B cell (primary cell): Measurements from ENCODE around the gene OSBP2. TPM values are rescaled to one million over a fixed set of nuclear protein-coding genes. Genes with fewer than 3 reads are reported as not detected.

ENCODE experiments used
- ATAC-seq: fragments of 200-7000 bp; cut with Tn5 transposase; one replicate; pipeline ENCODE4 v1.10.0; 2021; ENCODE audit warnings: low read depth, mild to moderate bottlenecking, moderate number of reproducible peaks, moderate library complexity
- CTCF ChIA-PET: fragments of 350-600 bp; sonication (Branson Sonifier 250); formaldehyde crosslinking; loops from one replicate; lab custom pipeline; 2021; ENCODE audit warnings: antibody characterized with exemption, inconsistent platforms; lab: Charles Lee
- POLR2A ChIA-PET: fragments of 350-600 bp; sonication (Branson Sonifier 250); formaldehyde crosslinking; loops from one replicate; lab custom pipeline; 2021; ENCODE audit warnings: antibody characterized with exemption; lab: Charles Lee
- DNase-seq: peaks from one replicate; pipeline ENCODE4 v3.0.0; 2013
- H2AFZ ChIP-seq: 2 replicates; pipeline ENCODE4 v1.6.1; 2012; ENCODE audit warnings: mild to moderate bottlenecking, low read depth, low read length; ENCODE audit not compliant: insufficient read depth, poor library complexity, severe bottlenecking
- H3K27ac ChIP-seq, 2 donors: 1 replicate in 1 of 2; 2 replicates in 1 of 2; pipeline ENCODE4 v1.5.1; 2012 to 2013; ENCODE audit warnings: low read length in 2 of 2, mild to moderate bottlenecking in 2 of 2, moderate library complexity in 1 of 2
- H3K27me3 ChIP-seq, 4 experiments: fragments of 200-600 bp in 1 of 4; sonication (generic) in 1 of 4; replicated peaks in 1 of 4; 1 replicate in 2 of 4; 2 replicates in 2 of 4; pipeline versions ENCODE4 v1.6.1 to v1.7.0; 2013 to 2016; ENCODE audit warnings: low read length in 3 of 4, mild to moderate bottlenecking in 2 of 4, mixed read lengths in 1 of 4, moderate library complexity in 1 of 4; ENCODE audit not compliant: insufficient read depth in 4 of 4, control insufficient read depth in 3 of 4; ENCODE audit errors: control extremely low read depth in 1 of 4
- H3K36me3 ChIP-seq, 2 experiments: replicated peaks in 1 of 2; 1 replicate in 1 of 2; 2 replicates in 1 of 2; pipeline versions ENCODE4 v1.6.1 to v1.7.1; 2013; ENCODE audit warnings: low read length in 1 of 2; ENCODE audit not compliant: insufficient read depth in 2 of 2, control insufficient read depth in 1 of 2; ENCODE audit errors: control extremely low read depth in 1 of 2, extremely low read depth in 1 of 2
- H3K4me1 ChIP-seq, 2 donors: fragments of 200-600 bp in 1 of 2; sonication (generic) in 1 of 2; 1 replicate in 1 of 2; 2 replicates in 1 of 2; pipeline versions ENCODE4 v1.5.1 to v1.6.1; 2013 to 2017; ENCODE audit warnings: low read length in 2 of 2; ENCODE audit not compliant: control insufficient read depth in 2 of 2, insufficient read depth in 2 of 2
- H3K4me2 ChIP-seq: replicated peaks from 2 replicates; pipeline ENCODE3; 2012; ENCODE audit warnings: mild to moderate bottlenecking, low read depth, low read length; ENCODE audit not compliant: poor library complexity, severe bottlenecking
- H3K4me3 ChIP-seq, 5 experiments: fragments of 200-600 bp in 1 of 5; sonication (generic) in 1 of 5; 1 replicate in 3 of 5; 2 replicates in 2 of 5; pipeline versions ENCODE4 v1.5.1 to v1.7.0; 2011 to 2016; ENCODE audit warnings: low read length in 4 of 5, mild to moderate bottlenecking in 4 of 5, low read depth in 2 of 5, control low read depth in 1 of 5, moderate library complexity in 1 of 5; ENCODE audit not compliant: insufficient read depth in 1 of 5; ENCODE audit errors: control extremely low read depth in 1 of 5, extremely low read depth in 1 of 5
- H3K79me2 ChIP-seq: fragments of 200-600 bp; sonication (generic); one replicate; pipeline ENCODE4 v1.6.0; 2016; ENCODE audit warnings: low read length; ENCODE audit not compliant: control insufficient read depth, insufficient read depth
- H3K9ac ChIP-seq: fragments of 200-600 bp; sonication (generic); 2 replicates; pipeline ENCODE4 v1.6.1; 2017; ENCODE audit warnings: mild to moderate bottlenecking, low read length, moderate library complexity
- H3K9me3 ChIP-seq, 3 donors: one replicate each; pipeline versions ENCODE4 v1.6.1 to v1.7.1; 2013; ENCODE audit warnings: low read length in 2 of 3; ENCODE audit not compliant: control insufficient read depth in 2 of 3, insufficient read depth in 1 of 3; ENCODE audit errors: control extremely low read depth in 1 of 3
- H4K20me1 ChIP-seq: 2 replicates; pipeline ENCODE4 v1.6.0; 2012; ENCODE audit warnings: mild to moderate bottlenecking, low read length; ENCODE audit not compliant: insufficient read depth, control insufficient read depth, poor library complexity, severe bottlenecking
- H3K27ac Mint-ChIP-seq: one replicate; pipeline ENCODE4 v1.8.0; 2021; ENCODE audit warnings: mixed read lengths
- H3K27me3 Mint-ChIP-seq: one replicate; pipeline ENCODE4 v1.8.0; 2021; ENCODE audit warnings: mixed read lengths
- H3K4me1 Mint-ChIP-seq: one replicate; pipeline ENCODE4 v1.8.0; 2021; ENCODE audit warnings: mixed read lengths
- H3K4me3 Mint-ChIP-seq: one replicate; pipeline ENCODE4 v1.8.0; 2021; ENCODE audit warnings: mixed read lengths
- H3K9me3 Mint-ChIP-seq: one replicate; pipeline ENCODE4 v1.8.0; 2022; ENCODE audit warnings: mixed read lengths; ENCODE audit not compliant: insufficient read depth
- CTCF ChIP-seq: fragments of 200-600 bp; IDR thresholded peaks from one replicate; pipeline ENCODE4 v1.8.0; 2022; ENCODE audit warnings: antibody characterized with exemption, mild to moderate bottlenecking
- EZH2 ChIP-seq: IDR thresholded peaks from 2 replicates; pipeline ENCODE4 v1.6.1; 2012; ENCODE audit warnings: borderline replicate concordance, low read depth, mild to moderate bottlenecking, moderate library complexity, low read length; ENCODE audit not compliant: insufficient read depth, poor library complexity, severe bottlenecking
- WGBS: methylation state at CpG from one replicate; pipeline ENCODE4 v1.1.5; 2013; ENCODE audit warnings: missing lambda C conversion rate; ENCODE audit not compliant: insufficient coverage; 5-methylcytosine and 5-hydroxymethylcytosine counted together
- intact Hi-C: fragments of 100-400 bp; cut with micrococcal nuclease; formaldehyde crosslinking; loops from one replicate; pipeline ENCODE4 v1.10.0; 2022
- polyA plus RNA-seq: library from polyadenylated mRNA; depleted of rRNA; stranded (reverse); fragments of >200 nt; gene quantifications from 2 replicates; pipeline ENCODE4 v1.2.3, GENCODE V29; 2012
- total RNA-seq, 2 donors: library from RNA; stranded (reverse); fragments of 120-200 nt in 1 of 2; gene quantifications; 1 replicate in 1 of 2; 2 replicates in 1 of 2; pipeline versions ENCODE4 v1.2.3 to v1.2.4, GENCODE V29; 2013 to 2022

OSBP2 gene
- total and polyA plus RNA-seq, 2 donors (not counting 1 experiment from before 2014, with no cell fraction given): 0.10 to 1.0 TPM

GRCh38 chr22:30694171-30694639, 469 bp upstream of the OSBP2 start:
- no peaks in the 10 kb centered on the region for H3K9me3 ChIP-seq
- Mint-ChIP-seq H3K9me3 (no peaks in the 10 kb centered on the region), H3K4me3 (peak overlapping the region; percentile 93), H3K27me3 (peaks cover 46% of the 10 kb centered on the region), H3K27ac (no peak overlapping the region), H3K4me1 (peaks cover 7% of the 10 kb centered on the region)
- DNase-seq: peak; percentile 72
- H3K27me3 ChIP-seq: peaks cover 0 to 38% (median 12%) of the 10 kb centered on the region in 4 experiments
- peak overlapping the region; percentile 91 for H2AFZ ChIP-seq
- no peaks in the 10 kb centered on the region for H3K79me2 ChIP-seq
- peak overlapping the region; percentile 96 for H3K4me2 ChIP-seq
- peak overlapping the region in 1 of 2 donors; percentile 23 for H3K27ac ChIP-seq
- H3K36me3 ChIP-seq: no peaks in the 10 kb centered on the region
- POLR2A ChIA-PET: no interaction called here
- TF ChIP-seq EZH2 (no peak), CTCF (no peak)
- H3K4me1 ChIP-seq: peaks cover 7 to 12% of the 10 kb centered on the region in 2 donors
- intact Hi-C loops: loop anchor here (1.0 to 2.0 kb wide), 2 partner anchors 26 to 87 kb away; partner anchors contain the start of gene TCN2
- WGBS: under 1% methylated on average over 38 of the region's 38 CpGs
- ATAC-seq: peak; percentile 73
- no peaks in the 10 kb centered on the region for H4K20me1 ChIP-seq
- CTCF ChIA-PET: interaction anchor here (0.7 to 1.6 kb wide), 2 partner anchors 226 to 799 kb away, joined by 3 read pairs; no protein-coding TSS in a partner anchor
- H3K9ac ChIP-seq: peak overlapping the region; percentile 68
- H3K4me3 ChIP-seq: peak overlapping the region in 4 of 5 experiments; percentile 49 to 72 (median 61)

- TF ChIP-seq EZH2: no peak
- no peak for TF ChIP-seq CTCF
- Histone ChIP-seq H3K4me3 (peak overlapping the region in 1 of 5 experiments; percentile 41), H4K20me1 (no peaks in the 10 kb centered on the region), H3K9ac (no peak overlapping the region), H3K79me2 (no peaks in the 10 kb centered on the region), H3K4me1 (peaks cover 7 to 12% of the 10 kb centered on the region in 2 donors), H3K9me3 (no peaks in the 10 kb centered on the region), H2AFZ (peak overlapping the region; percentile 61), H3K27me3 (peaks cover 0 to 38% (median 11%) of the 10 kb centered on the region in 4 experiments), H3K36me3 (no peaks in the 10 kb centered on the region), H3K27ac (no peak overlapping the region), H3K4me2 (peak overlapping the region; percentile 69)
- Mint-ChIP-seq H3K9me3 (no peaks in the 10 kb centered on the region), H3K27me3 (peaks cover 43% of the 10 kb centered on the region), H3K4me1 (peaks cover 7% of the 10 kb centered on the region), H3K27ac (no peak overlapping the region), H3K4me3 (peak overlapping the region; percentile 80)
- no peak for ATAC-seq
- ChIA-PET POLR2A (no interaction called here), CTCF (interaction anchor here (1.6 kb wide), 1 partner anchor 225 kb away, joined by 3 read pairs; no protein-coding TSS in a partner anchor)
- WGBS: 92% methylated on average over 15 of the region's 15 CpGs
- intact Hi-C loops: loop anchor here (2.0 kb wide), 1 partner anchor 89 kb away; the partner anchor contains the start of gene TCN2
- no peak for DNase-seq
Measured at GRCh38 chr22:30695351-30695851, 727 bp downstream of the OSBP2 start.
